ENCODE results near the gene LIME1.

GRCh38 chr20:63698739-63699465 lies 37.6 kb upstream of the LIME1 start:
- no peak for TF ChIP-seq EZH2phosphoT487 (IDR thresholded peaks at IDR 0.05; ENCODE audit: borderline replicate concordance, low read depth, low read length)
- TF ChIP-seq CTCF (conservative IDR thresholded peaks at IDR 0.05; ENCODE audit: low read length), result no peak

All from OCI-LY7 (cell line).